CD4-positive, alpha-beta T cell treated with Interleukin-6 for 4 hours (primary cell): ENCODE results near the gene SLC25A21.

ENCODE experiments used
- DNase-seq: peaks from one replicate; pipeline ENCODE4 v3.0.0-alpha.2; 2020; ENCODE audit warnings: mixed read lengths

The SLC25A21 gene

GRCh38 chr14:36976571-36977023, 195.8 kb downstream of the SLC25A21 start:
- no peak for DNase-seq

- DNase-seq: no peak
Measured at GRCh38 chr14:36975834-36976233, 196.6 kb downstream of the SLC25A21 start.

- DNase-seq: no peak
Measured at GRCh38 chr14:36974985-36975384, 197.4 kb downstream of the SLC25A21 start.

- no peak for DNase-seq
Measured at GRCh38 chr14:36973806-36974442, 198.5 kb downstream of the SLC25A21 start.

- DNase-seq: no peak
Measured at GRCh38 chr14:36971263-36971855, 201.0 kb downstream of the SLC25A21 start.

- no peak for DNase-seq
Measured at GRCh38 chr14:36967892-36968555, 204.4 kb downstream of the SLC25A21 start.

- DNase-seq: no peak
Measured at GRCh38 chr14:36955967-36956366, 216.4 kb downstream of the SLC25A21 start.

GRCh38 chr14:36955376-36955775, 217.0 kb downstream of the SLC25A21 start:
- DNase-seq: no peak

- DNase-seq: no peak
Measured at GRCh38 chr14:36952689-36953088, 219.7 kb downstream of the SLC25A21 start.

- DNase-seq: no peak
Measured at GRCh38 chr14:36951380-36951911, 221.0 kb downstream of the SLC25A21 start.

- DNase-seq: no peak
Measured at GRCh38 chr14:36950812-36951211, 221.6 kb downstream of the SLC25A21 start.

GRCh38 chr14:36949371-36949770, 223.0 kb downstream of the SLC25A21 start:
- no peak for DNase-seq

- no peak for DNase-seq
Measured at GRCh38 chr14:36948157-36948859, 224.1 kb downstream of the SLC25A21 start.

- no peak for DNase-seq
Measured at GRCh38 chr14:36947362-36947761, 225.0 kb downstream of the SLC25A21 start.

- DNase-seq: no peak
Measured at GRCh38 chr14:36946872-36947271, 225.5 kb downstream of the SLC25A21 start.

- no peak for DNase-seq
Measured at GRCh38 chr14:36944307-36945010, 227.9 kb downstream of the SLC25A21 start.

- DNase-seq: no peak
Measured at GRCh38 chr14:36942522-36943245, 229.7 kb downstream of the SLC25A21 start.

GRCh38 chr14:36941783-36942521, 230.5 kb downstream of the SLC25A21 start:
- peak; percentile 34 for DNase-seq

- no peak for DNase-seq
Measured at GRCh38 chr14:36940476-36940875, 231.9 kb downstream of the SLC25A21 start.

- no peak for DNase-seq
Measured at GRCh38 chr14:36939265-36939664, 233.1 kb downstream of the SLC25A21 start.

GRCh38 chr14:36938678-36939077, 233.7 kb downstream of the SLC25A21 start:
- no peak for DNase-seq
